ENCODE measurements around the gene TGDS.

GRCh38 chr13:94590744-94591143 is 5.2 kb downstream of the TGDS start:
- TF ChIP-seq SUZ12 (IDR thresholded peaks at IDR 0.05; ENCODE audit: extremely low read depth, insufficient read depth, insufficient read length), result no peak
- TF ChIP-seq ZNF274 (IDR thresholded peaks at IDR 0.05; ENCODE audit: low read depth, low read length), result no peak

All from NT2/D1 (cell line).